Activated CD8-positive, alpha-beta memory T cell treated with anti-CD3 and anti-CD28 coated beads, Interleukin-2, amount 50 U/mL, for 24 hours (primary cell): ENCODE data around the gene MINDY4.

Experiments
- DNase-seq: peaks from one replicate; pipeline ENCODE4 v3.0.0-alpha.2; 2020; ENCODE audit errors: extremely low read depth

MINDY4 gene

GRCh38 chr7:30900803-30901362, 129.7 kb downstream of the MINDY4 start:
- no peak for DNase-seq

- DNase-seq: no peak
These were observed 130.6 kb downstream of the MINDY4 start for GRCh38 chr7:30901856-30902255.

GRCh38 chr7:30902466-30902865, 131.2 kb downstream of the MINDY4 start:
- DNase-seq: no peak

- DNase-seq: no peak
These were observed 131.9 kb downstream of the MINDY4 start for GRCh38 chr7:30903146-30903545.

- no peak for DNase-seq
These were observed 133.3 kb downstream of the MINDY4 start for GRCh38 chr7:30904561-30904960.

- no peak for DNase-seq
These were observed 134.1 kb downstream of the MINDY4 start for GRCh38 chr7:30905078-30906012.

GRCh38 chr7:30906014-30906413, 134.8 kb downstream of the MINDY4 start:
- DNase-seq: no peak

GRCh38 chr7:30906515-30907240, 135.5 kb downstream of the MINDY4 start:
- DNase-seq: no peak

GRCh38 chr7:30907527-30908267, 136.5 kb downstream of the MINDY4 start:
- no peak for DNase-seq

- DNase-seq: no peak
These were observed 137.5 kb downstream of the MINDY4 start for GRCh38 chr7:30908681-30909080.

- DNase-seq: no peak
These were observed 138.2 kb downstream of the MINDY4 start for GRCh38 chr7:30909431-30909830.

- no peak for DNase-seq
These were observed 139.3 kb downstream of the MINDY4 start for GRCh38 chr7:30910411-30911073.

GRCh38 chr7:30911133-30911532, 139.9 kb downstream of the MINDY4 start:
- DNase-seq: no peak

GRCh38 chr7:30911561-30911969, 140.3 kb downstream of the MINDY4 start, which contains the start of gene AQP1:
TSS of gene AQP1 (plus strand) at chr7:30911853. CDS start at chr7:30911910, 57 bp downstream.
- no peak for DNase-seq

GRCh38 chr7:30912021-30912730, 141.0 kb downstream of the MINDY4 start:
- DNase-seq: no peak

GRCh38 chr7:30912731-30912985, 141.4 kb downstream of the MINDY4 start:
- no peak for DNase-seq

- no peak for DNase-seq
These were observed 142.0 kb downstream of the MINDY4 start for GRCh38 chr7:30912986-30913811.

- no peak for DNase-seq
These were observed 142.8 kb downstream of the MINDY4 start for GRCh38 chr7:30913821-30914515.

- no peak for DNase-seq
These were observed 143.4 kb downstream of the MINDY4 start for GRCh38 chr7:30914596-30914995.
